ENCODE data around the gene ANKDD1A. TPM values are rescaled to one million over a fixed set of nuclear protein-coding genes. Genes with fewer than 3 reads are reported as not detected.

ANKDD1A gene
- total and polyA plus RNA-seq, 2 donors (not counting 1 experiment from before 2014, with no cell fraction given), result 8.2 to 13.2 TPM

DNA sequence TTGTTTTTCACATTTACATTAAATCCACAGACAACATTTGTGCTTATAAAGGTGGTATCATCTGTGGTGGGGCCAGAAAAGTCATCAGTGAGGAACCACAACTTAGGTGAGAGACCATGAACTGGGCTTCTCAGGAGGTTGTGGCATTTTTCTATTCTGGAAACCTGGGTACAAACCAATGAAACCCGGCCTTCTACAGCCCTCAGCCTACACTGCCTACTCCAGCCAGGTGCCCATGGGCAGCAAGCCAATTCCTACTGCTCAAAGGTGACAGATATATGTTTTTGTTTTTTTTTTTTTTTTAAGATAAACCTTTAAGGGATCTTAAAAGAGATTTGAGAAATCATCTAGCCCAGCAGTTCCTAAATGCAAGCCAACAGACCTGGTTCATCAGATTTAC lies 57.7 kb downstream of the ANKDD1A start:
- no peak overlapping the region for H2AFZ ChIP-seq (ENCODE audit: low read length)
- H3K9ac ChIP-seq (ENCODE audit: insufficient read depth, low read length), result no peak overlapping the region
- H3K4me3 ChIP-seq (replicated peaks in 1 of 4; ENCODE audit: control extremely low read depth in 1 of 4, insufficient read depth in 1 of 4, low read depth in 3 of 4, low read length in 4 of 4), result no peak overlapping the region
- no peak overlapping the region for H3K27ac ChIP-seq (ENCODE audit: insufficient read depth, low read length)
- no peak for TF ChIP-seq EZH2 (IDR thresholded peaks at IDR 0.05; ENCODE audit: low read length, missing control alignments)
- no peak for TF ChIP-seq CTCF (conservative IDR thresholded peaks at IDR 0.05 in 1 of 2, IDR thresholded peaks at IDR 0.05 in 1 of 2; ENCODE audit: low read depth in 1 of 2, low read length in 2 of 2)
- no peak for DNase-seq (ENCODE audit: low read depth in 2 of 2)
- no peaks in the 10 kb centered on the region for H3K9me3 ChIP-seq (ENCODE audit: control insufficient read depth, insufficient read depth, low read depth, low read length)
- H3K4me1 ChIP-seq (ENCODE audit: control insufficient read depth, extremely low read depth, insufficient read depth, low read length), result no peaks in the 10 kb centered on the region
- H3K27me3 ChIP-seq (ENCODE audit: control insufficient read depth, insufficient read depth, low read length), result no peaks in the 10 kb centered on the region
- no peaks in the 10 kb centered on the region for H3K79me2 ChIP-seq (ENCODE audit: control insufficient read depth, insufficient read depth, low read length)
- H3K4me2 ChIP-seq (ENCODE audit: extremely low read depth, insufficient read depth, low read length), result no peak overlapping the region
- H4K20me1 ChIP-seq (ENCODE audit: control insufficient read depth, extremely low read depth, insufficient read depth, low read length), result no peaks in the 10 kb centered on the region
- peaks cover 7% of the 10 kb centered on the region for H3K36me3 ChIP-seq (ENCODE audit: control insufficient read depth, insufficient read depth, low read length)

- Histone ChIP-seq H3K4me3 (replicated peaks in 1 of 4; ENCODE audit: control extremely low read depth in 1 of 4, insufficient read depth in 1 of 4, low read depth in 3 of 4, low read length in 4 of 4) (no peak overlapping the region), H2AFZ (ENCODE audit: low read length) (no peak overlapping the region), H3K4me1 (ENCODE audit: control insufficient read depth, extremely low read depth, insufficient read depth, low read length) (no peaks in the 10 kb centered on the region), H3K9ac (ENCODE audit: insufficient read depth, low read length) (no peak overlapping the region), H3K27me3 (ENCODE audit: control insufficient read depth, insufficient read depth, low read length) (no peaks in the 10 kb centered on the region), H4K20me1 (ENCODE audit: control insufficient read depth, extremely low read depth, insufficient read depth, low read length) (no peaks in the 10 kb centered on the region), H3K9me3 (ENCODE audit: control insufficient read depth, insufficient read depth, low read depth, low read length) (no peaks in the 10 kb centered on the region), H3K36me3 (ENCODE audit: control insufficient read depth, insufficient read depth, low read length) (peaks cover 4% of the 10 kb centered on the region), H3K4me2 (ENCODE audit: extremely low read depth, insufficient read depth, low read length) (no peak overlapping the region), H3K79me2 (ENCODE audit: control insufficient read depth, insufficient read depth, low read length) (no peaks in the 10 kb centered on the region), H3K27ac (ENCODE audit: insufficient read depth, low read length) (no peak overlapping the region)
- DNase-seq (ENCODE audit: low read depth in 2 of 2), result no peak
- TF ChIP-seq CTCF (conservative IDR thresholded peaks at IDR 0.05 in 1 of 2, IDR thresholded peaks at IDR 0.05 in 1 of 2; ENCODE audit: low read depth in 1 of 2, low read length in 2 of 2) (no peak), EZH2 (IDR thresholded peaks at IDR 0.05; ENCODE audit: low read length, missing control alignments) (no peak)
Observed at GRCh38 chr15:64970698-64971097, 59.0 kb downstream of the ANKDD1A start.

DNA sequence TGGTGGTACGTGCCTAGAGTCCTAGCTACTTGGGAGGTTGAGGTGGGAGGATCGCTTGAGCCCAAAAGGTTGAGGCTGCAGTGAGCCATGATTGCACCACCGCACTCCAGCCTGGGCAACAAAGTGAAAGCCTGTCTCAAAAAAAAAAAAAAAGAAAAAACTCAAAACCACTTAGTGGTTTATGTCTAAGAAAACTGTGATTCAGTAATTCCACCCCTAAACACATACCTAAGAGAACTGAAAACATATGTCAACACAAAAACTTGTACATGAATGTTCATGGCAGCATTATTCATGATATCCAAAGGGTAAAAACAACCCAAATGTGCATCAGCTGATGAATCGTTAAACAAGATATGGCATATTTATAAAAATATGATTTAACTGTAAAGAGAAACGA lies 63.7 kb downstream of the ANKDD1A start:
- no peaks in the 10 kb centered on the region for H4K20me1 ChIP-seq (ENCODE audit: control insufficient read depth, extremely low read depth, insufficient read depth, low read length)
- no peak overlapping the region for H3K4me3 ChIP-seq (replicated peaks in 1 of 4; ENCODE audit: control extremely low read depth in 1 of 4, insufficient read depth in 1 of 4, low read depth in 3 of 4, low read length in 4 of 4)
- peak in 1 of 2 donors; percentile 31 for DNase-seq (ENCODE audit: low read depth in 2 of 2)
- no peaks in the 10 kb centered on the region for H3K4me1 ChIP-seq (ENCODE audit: control insufficient read depth, extremely low read depth, insufficient read depth, low read length)
- H3K79me2 ChIP-seq (ENCODE audit: control insufficient read depth, insufficient read depth, low read length), result no peaks in the 10 kb centered on the region
- no peaks in the 10 kb centered on the region for H3K9me3 ChIP-seq (ENCODE audit: control insufficient read depth, insufficient read depth, low read depth, low read length)
- peaks cover 7% of the 10 kb centered on the region for H3K36me3 ChIP-seq (ENCODE audit: control insufficient read depth, insufficient read depth, low read length)
- TF ChIP-seq EZH2 (IDR thresholded peaks at IDR 0.05; ENCODE audit: low read length, missing control alignments) (no peak), CTCF (conservative IDR thresholded peaks at IDR 0.05 in 1 of 2, IDR thresholded peaks at IDR 0.05 in 1 of 2; ENCODE audit: low read depth in 1 of 2, low read length in 2 of 2) (no peak)
- H2AFZ ChIP-seq (ENCODE audit: low read length), result no peak overlapping the region
- no peak overlapping the region for H3K27ac ChIP-seq (ENCODE audit: insufficient read depth, low read length)
- no peak overlapping the region for H3K4me2 ChIP-seq (ENCODE audit: extremely low read depth, insufficient read depth, low read length)
- no peak overlapping the region for H3K9ac ChIP-seq (ENCODE audit: insufficient read depth, low read length)
- H3K27me3 ChIP-seq (ENCODE audit: control insufficient read depth, insufficient read depth, low read length), result no peaks in the 10 kb centered on the region

Data from fibroblast of lung (primary cell).